Rectal smooth muscle tissue (tissue), 1 donor: ENCODE data around the gene PTPRH.
A peak's percentile ranks its signal among the peaks of the same experiment; 100 is the strongest.

Source experiments
- H3K27ac ChIP-seq: one replicate; pipeline ENCODE4 v1.7.0; 2013; ENCODE audit warnings: low read depth, low read length, inconsistent platforms
- H3K27me3 ChIP-seq: one replicate; pipeline ENCODE4 v1.7.0; 2013; ENCODE audit warnings: low read length; ENCODE audit not compliant: control insufficient read depth, insufficient read depth
- H3K36me3 ChIP-seq: one replicate; pipeline ENCODE4 v1.7.0; 2013; ENCODE audit warnings: low read length; ENCODE audit not compliant: control insufficient read depth, insufficient read depth
- H3K4me1 ChIP-seq: one replicate; pipeline ENCODE4 v1.7.0; 2013; ENCODE audit warnings: low read length; ENCODE audit not compliant: control insufficient read depth, insufficient read depth
- H3K4me3 ChIP-seq: one replicate; pipeline ENCODE4 v1.7.0; 2013; ENCODE audit warnings: low read length
- H3K9ac ChIP-seq: one replicate; pipeline ENCODE4 v1.7.0; 2013; ENCODE audit warnings: low read length

The PTPRH gene

GRCh38 chr19:55240713-55241020 is 31.4 kb upstream of the PTPRH start:
- Histone ChIP-seq H3K9ac (no peak overlapping the region), H3K27me3 (no peaks in the 10 kb centered on the region), H3K4me3 (no peak overlapping the region), H3K36me3 (peaks cover 77% of the 10 kb centered on the region), H3K27ac (no peak overlapping the region), H3K4me1 (no peaks in the 10 kb centered on the region)

- Histone ChIP-seq H3K4me3 (no peak overlapping the region), H3K27me3 (no peaks in the 10 kb centered on the region), H3K27ac (no peak overlapping the region), H3K36me3 (peaks cover 72% of the 10 kb centered on the region), H3K4me1 (no peaks in the 10 kb centered on the region), H3K9ac (no peak overlapping the region)
Measured at GRCh38 chr19:55239004-55239403, 29.7 kb upstream of the PTPRH start.

GRCh38 chr19:55238030-55238429 is 28.7 kb upstream of the PTPRH start:
- Histone ChIP-seq H3K4me1 (no peaks in the 10 kb centered on the region), H3K4me3 (no peak overlapping the region), H3K27me3 (no peaks in the 10 kb centered on the region), H3K36me3 (peaks cover 64% of the 10 kb centered on the region), H3K9ac (no peak overlapping the region), H3K27ac (no peak overlapping the region)

GRCh38 chr19:55232986-55233385 is 23.7 kb upstream of the PTPRH start:
- H3K9ac ChIP-seq: no peak overlapping the region
- no peak overlapping the region for H3K4me3 ChIP-seq
- no peak overlapping the region for H3K27ac ChIP-seq
- peaks cover 46% of the 10 kb centered on the region for H3K36me3 ChIP-seq
- peaks cover 3% of the 10 kb centered on the region for H3K4me1 ChIP-seq
- no peaks in the 10 kb centered on the region for H3K27me3 ChIP-seq

GRCh38 chr19:55232286-55232602 is 22.9 kb upstream of the PTPRH start:
- no peak overlapping the region for H3K27ac ChIP-seq
- peaks cover 5% of the 10 kb centered on the region for H3K4me1 ChIP-seq

GRCh38 chr19:55231391-55232285 is 22.3 kb upstream of the PTPRH start:
- Histone ChIP-seq H3K9ac (no peak overlapping the region), H3K36me3 (peaks cover 38% of the 10 kb centered on the region), H3K4me1 (peaks cover 5% of the 10 kb centered on the region), H3K4me3 (no peak overlapping the region), H3K27me3 (no peaks in the 10 kb centered on the region), H3K27ac (no peak overlapping the region)

More at GRCh38 chr19:55232286-55232602, 22.9 kb upstream of the PTPRH start:
- Histone ChIP-seq H3K9ac (no peak overlapping the region), H3K4me3 (no peak overlapping the region), H3K27me3 (no peaks in the 10 kb centered on the region), H3K36me3 (peaks cover 42% of the 10 kb centered on the region)

GRCh38 chr19:55230780-55231179 is 21.5 kb upstream of the PTPRH start:
- Histone ChIP-seq H3K4me3 (no peak overlapping the region), H3K4me1 (peaks cover 5% of the 10 kb centered on the region), H3K27me3 (no peaks in the 10 kb centered on the region), H3K27ac (no peak overlapping the region), H3K36me3 (peaks cover 33% of the 10 kb centered on the region), H3K9ac (no peak overlapping the region)

- H3K4me1 ChIP-seq: peaks cover 5% of the 10 kb centered on the region
- H3K4me3 ChIP-seq: no peak overlapping the region
- H3K27ac ChIP-seq: no peak overlapping the region
- peaks cover 33% of the 10 kb centered on the region for H3K36me3 ChIP-seq
- H3K9ac ChIP-seq: no peak overlapping the region
- no peaks in the 10 kb centered on the region for H3K27me3 ChIP-seq
Measured at GRCh38 chr19:55230329-55230728, 21.0 kb upstream of the PTPRH start.

GRCh38 chr19:55229789-55230182 is 20.5 kb upstream of the PTPRH start:
- peaks cover 31% of the 10 kb centered on the region for H3K36me3 ChIP-seq
- no peak overlapping the region for H3K4me3 ChIP-seq

GRCh38 chr19:55229145-55229788 is 20.0 kb upstream of the PTPRH start:
- H3K27ac ChIP-seq: no peak overlapping the region
- peaks cover 5% of the 10 kb centered on the region for H3K4me1 ChIP-seq
- no peaks in the 10 kb centered on the region for H3K27me3 ChIP-seq
- no peak overlapping the region for H3K9ac ChIP-seq
- H3K4me3 ChIP-seq: no peak overlapping the region
- peaks cover 26% of the 10 kb centered on the region for H3K36me3 ChIP-seq

More at GRCh38 chr19:55229789-55230182, 20.5 kb upstream of the PTPRH start:
- Histone ChIP-seq H3K27ac (no peak overlapping the region), H3K27me3 (no peaks in the 10 kb centered on the region), H3K9ac (no peak overlapping the region), H3K4me1 (peaks cover 5% of the 10 kb centered on the region)

- H3K36me3 ChIP-seq: peaks cover 25% of the 10 kb centered on the region
- H3K27me3 ChIP-seq: no peaks in the 10 kb centered on the region
- H3K4me3 ChIP-seq: no peak within 1 kb of the TSS
- H3K27ac ChIP-seq: peak within 1 kb of the TSS; percentile 8
- H3K9ac ChIP-seq: no peak within 1 kb of the TSS
- H3K4me1 ChIP-seq: peaks cover 5% of the 10 kb centered on the region
Measured at GRCh38 chr19:55228403-55229031, 19.2 kb upstream of the PTPRH start, which contains the start of gene TMEM86B. Gene TMEM86B (minus strand): TSS chr19:55228763. CDS start chr19:55228741, 22 bp downstream.

- Histone ChIP-seq H3K36me3 (peaks cover 25% of the 10 kb centered on the region), H3K4me1 (peaks cover 5% of the 10 kb centered on the region), H3K27me3 (no peaks in the 10 kb centered on the region)
Measured at GRCh38 chr19:55228015-55228391, 18.7 kb upstream of the PTPRH start.

More at GRCh38 chr19:55228015-55228391, 18.7 kb upstream of the PTPRH start:
- Histone ChIP-seq H3K27ac (peak overlapping the region; percentile 8), H3K4me3 (no peak overlapping the region), H3K9ac (no peak overlapping the region)
